GM12878 (cell line): ENCODE measurements around the gene STX1B. TPM values are rescaled to one million over a fixed set of nuclear protein-coding genes. Genes with fewer than 3 reads are reported as not detected.
A peak's percentile ranks its signal among the peaks of the same experiment; 100 is the strongest.

ENCODE experiments used
- CREB1 ChIP-seq: IDR thresholded peaks from 2 replicates; pipeline ENCODE4 v1.6.1; 2012; ENCODE audit warnings: low read depth, mild to moderate bottlenecking, inconsistent platforms
- EED ChIP-seq: sonication (generic); IDR thresholded peaks from 2 replicates; pipeline ENCODE4 v1.6.1; 2016; ENCODE audit warnings: antibody characterized with exemption, low read depth
- EGR1 ChIP-seq, 2 experiments: IDR thresholded peaks; 1 replicate in 1 of 2; 2 replicates in 1 of 2; pipeline ENCODE4 v1.6.1; 2011 to 2012; ENCODE audit warnings: low read depth in 2 of 2, low read length in 2 of 2, borderline replicate concordance in 1 of 2, mild to moderate bottlenecking in 1 of 2, moderate library complexity in 1 of 2
- ETV6 ChIP-seq, 2 experiments: fragments of 450-650 bp in 1 of 2; IDR thresholded peaks in 1 of 2; conservative IDR thresholded peaks in 1 of 2; 2 replicates each; pipeline ENCODE4 v1.6.1; 2014; ENCODE audit warnings: antibody characterized with exemption in 1 of 2, borderline replicate concordance in 1 of 2, low read depth in 1 of 2, mild to moderate bottlenecking in 1 of 2, moderate library complexity in 1 of 2
- GATAD2B ChIP-seq: fragments of 450-650 bp; conservative IDR thresholded peaks from 2 replicates; pipeline ENCODE4 v1.6.1; 2017; ENCODE audit warnings: low read depth, mild to moderate bottlenecking, moderate library complexity
- HCFC1 ChIP-seq: fragments of 150-350 bp; IDR thresholded peaks from 2 replicates; pipeline ENCODE4 v1.6.1; 2014; ENCODE audit warnings: low read length
- HDAC2 ChIP-seq: fragments of 200-600 bp; sonication (generic); IDR thresholded peaks from 2 replicates; pipeline ENCODE4 v1.6.1; 2017
- IKZF1 ChIP-seq: fragments of 450-650 bp; conservative IDR thresholded peaks from 2 replicates; pipeline ENCODE4 v1.6.1; 2017; ENCODE audit warnings: antibody characterized with exemption, mild to moderate bottlenecking
- KAT2A ChIP-seq: conservative IDR thresholded peaks from 2 replicates; pipeline ENCODE4 v1.6.1; 2011; ENCODE audit warnings: low read depth, low read length; ENCODE audit not compliant: control insufficient read depth
- MEF2A ChIP-seq: IDR thresholded peaks from 2 replicates; pipeline ENCODE4 v1.6.1; 2011; ENCODE audit warnings: low read depth, mild to moderate bottlenecking, low read length, moderate library complexity; ENCODE audit not compliant: insufficient read depth
- PAX5 ChIP-seq: IDR thresholded peaks from 2 replicates; pipeline ENCODE4 v1.6.1; 2011; ENCODE audit warnings: low read depth, low read length, borderline replicate concordance
- POLR2AphosphoS2 ChIP-seq: IDR thresholded peaks from 2 replicates; pipeline ENCODE4 v1.6.1; 2011; ENCODE audit warnings: low read depth, mild to moderate bottlenecking, low read length, improper control_type of control experiment, moderate library complexity
- RELA ChIP-seq: fragments of 450-650 bp; IDR thresholded peaks from 2 replicates; pipeline ENCODE4 v1.8.0; 2014; ENCODE audit warnings: borderline replicate concordance; ENCODE audit not compliant: partially characterized antibody
- RUNX3 ChIP-seq: IDR thresholded peaks from 2 replicates; pipeline ENCODE4 v1.6.1; 2012; ENCODE audit warnings: low read length, inconsistent platforms
- SIN3A ChIP-seq: IDR thresholded peaks from 2 replicates; pipeline ENCODE4 v1.6.1; 2012; ENCODE audit warnings: low read depth, low read length, improper control_type of control experiment
- SMARCA5 ChIP-seq: fragments of 450-650 bp; IDR thresholded peaks from 2 replicates; pipeline ENCODE4 v1.6.1; 2017; ENCODE audit warnings: mild to moderate bottlenecking
- SRF ChIP-seq, 2 experiments: IDR thresholded peaks; 2 replicates each; pipeline ENCODE4 v1.6.1; 2011; ENCODE audit warnings: low read depth in 2 of 2, low read length in 2 of 2, mild to moderate bottlenecking in 1 of 2, moderate library complexity in 1 of 2
- STAT1 ChIP-seq: fragments of 450-650 bp; conservative IDR thresholded peaks from 2 replicates; pipeline ENCODE4 v1.6.1; 2014; ENCODE audit warnings: antibody characterized with exemption, mild to moderate bottlenecking
- TAF1 ChIP-seq: IDR thresholded peaks from 2 replicates; pipeline ENCODE4 v1.6.1; 2011; ENCODE audit warnings: mild to moderate bottlenecking, low read depth, low read length, borderline replicate concordance
- TCF12 ChIP-seq: IDR thresholded peaks from 2 replicates; pipeline ENCODE4 v1.6.1; 2011; ENCODE audit warnings: low read depth, mild to moderate bottlenecking, low read length
- YBX1 ChIP-seq: fragments of 450-650 bp; IDR thresholded peaks from 2 replicates; pipeline ENCODE4 v1.6.1; 2016; ENCODE audit warnings: antibody characterized with exemption
- polyA plus RNA-seq, 11 experiments: library from polyadenylated mRNA; depleted of rRNA in 4 of 11; unstranded in 6 of 11; stranded (reverse) in 5 of 11; fragments of >200 nt; fragmentation: Nextera tagmentation in 4 of 11; fragmentation: Illumina TruSeq in 1 of 11; extraction: Ambion mirVana in 4 of 11; extraction: Trizol in 1 of 11; gene quantifications; 1 replicate in 1 of 11; 2 replicates in 10 of 11; pipeline versions ENCODE4 v1.2.1 to v1.2.3, GENCODE V29; 2011 to 2016; ENCODE audit warnings: inconsistent platforms in 2 of 11, missing spikeins in 2 of 11, low read depth in 1 of 11
- total RNA-seq, 4 experiments: library from RNA; depleted of rRNA in 3 of 4; stranded (reverse); fragments of >200 nt in 3 of 4; fragmentation: Illumina TruSeq in 1 of 4; extraction: Trizol in 1 of 4; gene quantifications; 2 replicates each; pipeline versions ENCODE4 v1.2.1 to v1.2.3, GENCODE V29; 2013 to 2021
- TF ChIP-seq, protein P1 (sequence below): fragments of 450-650 bp; conservative IDR thresholded peaks from 2 replicates; pipeline ENCODE4 v1.6.1; 2017; ENCODE audit warnings: mild to moderate bottlenecking, moderate library complexity
- TF ChIP-seq, protein P2 (sequence below): IDR thresholded peaks from 2 replicates; pipeline ENCODE4 v1.6.1; 2011; ENCODE audit warnings: borderline replicate concordance, low read depth, mild to moderate bottlenecking, moderate library complexity, low read length; ENCODE audit not compliant: insufficient read depth, poor library complexity, severe bottlenecking
- TF ChIP-seq, protein P3 (sequence below): IDR thresholded peaks from 2 replicates; pipeline ENCODE4 v1.6.1; 2011; ENCODE audit warnings: low read depth, low read length, improper control_type of control experiment, borderline replicate concordance
- TF ChIP-seq, protein P4 (sequence below): IDR thresholded peaks from 2 replicates; pipeline ENCODE4 v1.6.1; 2012; ENCODE audit warnings: low read length, inconsistent platforms

The STX1B gene
- total and polyA plus RNA-seq, 10 of the 15 experiments (the other 5 are each of a cell fraction or from before 2014, with no cell fraction given), result 0.22 to 2.5 (median 1.1) TPM

DNA sequence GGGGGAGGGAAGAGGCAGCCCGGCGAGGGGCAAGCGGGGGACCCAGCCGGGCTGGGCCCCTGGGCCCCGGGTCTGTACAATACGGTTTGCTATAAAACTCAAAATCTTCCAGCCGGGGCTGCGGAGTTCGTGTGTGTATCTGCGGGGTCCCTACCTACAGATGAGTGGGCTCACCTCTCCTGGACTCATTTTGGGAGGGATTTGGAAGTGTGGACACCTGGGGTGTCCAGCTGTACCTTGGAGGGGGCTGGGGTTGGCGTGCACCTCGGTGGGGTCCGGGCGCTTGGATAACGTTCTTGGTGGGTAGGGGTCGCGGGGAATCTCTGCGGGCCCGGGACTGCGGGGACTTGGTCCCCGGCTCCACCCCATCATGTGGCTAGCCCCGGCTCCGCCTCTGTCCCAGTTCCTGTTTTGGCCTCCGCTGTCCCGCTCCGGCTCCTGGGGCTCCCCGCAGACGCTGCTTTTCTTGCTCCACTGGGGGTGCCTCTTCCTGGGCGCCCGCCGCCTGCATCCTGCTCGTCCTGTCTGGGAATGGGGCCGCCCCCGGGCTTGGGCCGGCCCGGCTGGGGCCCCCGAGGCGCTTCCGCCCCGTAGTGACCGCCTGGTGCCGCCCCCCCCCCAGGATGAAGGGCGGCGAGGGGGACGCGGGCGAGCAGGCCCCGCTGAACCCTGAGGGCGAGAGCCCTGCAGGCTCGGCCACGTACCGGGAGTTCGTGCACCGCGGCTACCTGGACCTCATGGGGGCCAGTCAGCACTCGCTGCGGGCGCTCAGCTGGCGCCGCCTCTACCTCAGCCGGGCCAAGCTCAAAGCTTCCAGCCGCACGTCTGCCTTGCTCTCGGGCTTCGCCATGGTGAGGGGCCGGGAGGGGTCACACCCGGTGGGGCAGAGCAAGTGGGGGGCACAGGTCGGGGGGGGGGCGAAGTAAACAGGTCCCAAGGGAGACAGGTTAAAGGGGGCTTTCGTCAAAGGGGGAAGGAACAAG, 61.5 kb downstream of the STX1B start, which contains the start of gene ORAI3 (continued):
- TF ChIP-seq POLR2AphosphoS2 (peak; percentile 67), SIN3A (peak; percentile 81; the same call in 1 of the 2 replicates), YBX1 (no peak), STAT1 (no peak), HCFC1 (no peak; the same call in 1 of the 2 replicates), SMARCA5 (0 out of 2 replicates have a peak, but pooled peaks have one; percentile 32), EGR1 (IDR thresholded peaks at IDR 0.05; ENCODE audit: borderline replicate concordance in 1 of 2, low read depth in 2 of 2, low read length in 2 of 2) (no peak; a peak in 1 of 3 replicates), EED (peak; percentile 84), PAX5 (no peak), TCF12 (no peak), TAF1 (peak; percentile 48; the same call in 1 of the 2 replicates), GATAD2B (peak; percentile 94), SRF (IDR thresholded peaks at IDR 0.05; ENCODE audit: low read depth in 2 of 2, low read length in 2 of 2) (no peak), KAT2A (no peak), RUNX3 (peak; percentile 38), IKZF1 (peak; percentile 93), HDAC2 (no peak), RELA (peak; percentile 7), ETV6 (conservative IDR thresholded peaks at IDR 0.05 in 1 of 2, IDR thresholded peaks at IDR 0.05 in 1 of 2; ENCODE audit: borderline replicate concordance in 1 of 2, low read depth in 1 of 2) (no peak), CREB1 (no peak), MEF2A (no peak)
- TF ChIP-seq, protein P1, sequence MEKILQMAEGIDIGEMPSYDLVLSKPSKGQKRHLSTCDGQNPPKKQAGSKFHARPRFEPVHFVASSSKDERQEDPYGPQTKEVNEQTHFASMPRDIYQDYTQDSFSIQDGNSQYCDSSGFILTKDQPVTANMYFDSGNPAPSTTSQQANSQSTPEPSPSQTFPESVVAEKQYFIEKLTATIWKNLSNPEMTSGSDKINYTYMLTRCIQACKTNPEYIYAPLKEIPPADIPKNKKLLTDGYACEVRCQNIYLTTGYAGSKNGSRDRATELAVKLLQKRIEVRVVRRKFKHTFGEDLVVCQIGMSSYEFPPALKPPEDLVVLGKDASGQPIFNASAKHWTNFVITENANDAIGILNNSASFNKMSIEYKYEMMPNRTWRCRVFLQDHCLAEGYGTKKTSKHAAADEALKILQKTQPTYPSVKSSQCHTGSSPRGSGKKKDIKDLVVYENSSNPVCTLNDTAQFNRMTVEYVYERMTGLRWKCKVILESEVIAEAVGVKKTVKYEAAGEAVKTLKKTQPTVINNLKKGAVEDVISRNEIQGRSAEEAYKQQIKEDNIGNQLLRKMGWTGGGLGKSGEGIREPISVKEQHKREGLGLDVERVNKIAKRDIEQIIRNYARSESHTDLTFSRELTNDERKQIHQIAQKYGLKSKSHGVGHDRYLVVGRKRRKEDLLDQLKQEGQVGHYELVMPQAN, result peak; percentile 76
- TF ChIP-seq, protein P2, sequence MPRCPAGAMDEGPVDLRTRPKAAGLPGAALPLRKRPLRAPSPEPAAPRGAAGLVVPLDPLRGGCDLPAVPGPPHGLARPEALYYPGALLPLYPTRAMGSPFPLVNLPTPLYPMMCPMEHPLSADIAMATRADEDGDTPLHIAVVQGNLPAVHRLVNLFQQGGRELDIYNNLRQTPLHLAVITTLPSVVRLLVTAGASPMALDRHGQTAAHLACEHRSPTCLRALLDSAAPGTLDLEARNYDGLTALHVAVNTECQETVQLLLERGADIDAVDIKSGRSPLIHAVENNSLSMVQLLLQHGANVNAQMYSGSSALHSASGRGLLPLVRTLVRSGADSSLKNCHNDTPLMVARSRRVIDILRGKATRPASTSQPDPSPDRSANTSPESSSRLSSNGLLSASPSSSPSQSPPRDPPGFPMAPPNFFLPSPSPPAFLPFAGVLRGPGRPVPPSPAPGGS, result peak; percentile 10
- TF ChIP-seq, protein P3, sequence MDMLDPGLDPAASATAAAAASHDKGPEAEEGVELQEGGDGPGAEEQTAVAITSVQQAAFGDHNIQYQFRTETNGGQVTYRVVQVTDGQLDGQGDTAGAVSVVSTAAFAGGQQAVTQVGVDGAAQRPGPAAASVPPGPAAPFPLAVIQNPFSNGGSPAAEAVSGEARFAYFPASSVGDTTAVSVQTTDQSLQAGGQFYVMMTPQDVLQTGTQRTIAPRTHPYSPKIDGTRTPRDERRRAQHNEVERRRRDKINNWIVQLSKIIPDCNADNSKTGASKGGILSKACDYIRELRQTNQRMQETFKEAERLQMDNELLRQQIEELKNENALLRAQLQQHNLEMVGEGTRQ, result peak; percentile 33
- TF ChIP-seq, protein P4, sequence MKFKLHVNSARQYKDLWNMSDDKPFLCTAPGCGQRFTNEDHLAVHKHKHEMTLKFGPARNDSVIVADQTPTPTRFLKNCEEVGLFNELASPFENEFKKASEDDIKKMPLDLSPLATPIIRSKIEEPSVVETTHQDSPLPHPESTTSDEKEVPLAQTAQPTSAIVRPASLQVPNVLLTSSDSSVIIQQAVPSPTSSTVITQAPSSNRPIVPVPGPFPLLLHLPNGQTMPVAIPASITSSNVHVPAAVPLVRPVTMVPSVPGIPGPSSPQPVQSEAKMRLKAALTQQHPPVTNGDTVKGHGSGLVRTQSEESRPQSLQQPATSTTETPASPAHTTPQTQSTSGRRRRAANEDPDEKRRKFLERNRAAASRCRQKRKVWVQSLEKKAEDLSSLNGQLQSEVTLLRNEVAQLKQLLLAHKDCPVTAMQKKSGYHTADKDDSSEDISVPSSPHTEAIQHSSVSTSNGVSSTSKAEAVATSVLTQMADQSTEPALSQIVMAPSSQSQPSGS, result no peak
